ENCODE measurements around the gene SH3RF3.

SH3RF3 gene

DNA sequence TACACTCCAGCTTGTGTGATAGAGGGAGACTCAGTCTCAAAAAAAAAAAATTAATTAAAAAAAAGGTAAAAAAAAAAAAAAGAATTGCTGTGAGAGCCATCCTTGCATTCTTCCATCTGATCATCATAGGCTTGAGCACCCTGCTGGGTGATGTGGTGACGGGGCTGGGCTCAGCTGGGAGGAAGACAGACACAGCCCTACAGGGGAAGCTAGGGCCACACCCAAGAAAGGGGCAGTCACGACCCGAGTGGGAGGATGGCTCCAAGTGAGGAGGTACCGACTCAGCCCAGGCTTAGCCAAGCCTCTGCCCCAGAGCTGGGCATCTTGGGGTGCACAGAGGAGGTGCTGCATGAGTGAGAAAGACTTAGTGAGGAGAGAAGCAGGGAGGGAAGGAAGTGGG lies 165.5 kb downstream of the SH3RF3 start:
- DNase-seq (ENCODE audit: low read depth), result no peak
- TF ChIP-seq, protein P1, sequence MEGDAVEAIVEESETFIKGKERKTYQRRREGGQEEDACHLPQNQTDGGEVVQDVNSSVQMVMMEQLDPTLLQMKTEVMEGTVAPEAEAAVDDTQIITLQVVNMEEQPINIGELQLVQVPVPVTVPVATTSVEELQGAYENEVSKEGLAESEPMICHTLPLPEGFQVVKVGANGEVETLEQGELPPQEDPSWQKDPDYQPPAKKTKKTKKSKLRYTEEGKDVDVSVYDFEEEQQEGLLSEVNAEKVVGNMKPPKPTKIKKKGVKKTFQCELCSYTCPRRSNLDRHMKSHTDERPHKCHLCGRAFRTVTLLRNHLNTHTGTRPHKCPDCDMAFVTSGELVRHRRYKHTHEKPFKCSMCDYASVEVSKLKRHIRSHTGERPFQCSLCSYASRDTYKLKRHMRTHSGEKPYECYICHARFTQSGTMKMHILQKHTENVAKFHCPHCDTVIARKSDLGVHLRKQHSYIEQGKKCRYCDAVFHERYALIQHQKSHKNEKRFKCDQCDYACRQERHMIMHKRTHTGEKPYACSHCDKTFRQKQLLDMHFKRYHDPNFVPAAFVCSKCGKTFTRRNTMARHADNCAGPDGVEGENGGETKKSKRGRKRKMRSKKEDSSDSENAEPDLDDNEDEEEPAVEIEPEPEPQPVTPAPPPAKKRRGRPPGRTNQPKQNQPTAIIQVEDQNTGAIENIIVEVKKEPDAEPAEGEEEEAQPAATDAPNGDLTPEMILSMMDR (IDR thresholded peaks at IDR 0.05; ENCODE audit: control insufficient read depth, extremely low read depth, insufficient read depth), result no peak
- H3K4me3 ChIP-seq (ENCODE audit: low read depth, low read length), result no peak overlapping the region

DNA sequence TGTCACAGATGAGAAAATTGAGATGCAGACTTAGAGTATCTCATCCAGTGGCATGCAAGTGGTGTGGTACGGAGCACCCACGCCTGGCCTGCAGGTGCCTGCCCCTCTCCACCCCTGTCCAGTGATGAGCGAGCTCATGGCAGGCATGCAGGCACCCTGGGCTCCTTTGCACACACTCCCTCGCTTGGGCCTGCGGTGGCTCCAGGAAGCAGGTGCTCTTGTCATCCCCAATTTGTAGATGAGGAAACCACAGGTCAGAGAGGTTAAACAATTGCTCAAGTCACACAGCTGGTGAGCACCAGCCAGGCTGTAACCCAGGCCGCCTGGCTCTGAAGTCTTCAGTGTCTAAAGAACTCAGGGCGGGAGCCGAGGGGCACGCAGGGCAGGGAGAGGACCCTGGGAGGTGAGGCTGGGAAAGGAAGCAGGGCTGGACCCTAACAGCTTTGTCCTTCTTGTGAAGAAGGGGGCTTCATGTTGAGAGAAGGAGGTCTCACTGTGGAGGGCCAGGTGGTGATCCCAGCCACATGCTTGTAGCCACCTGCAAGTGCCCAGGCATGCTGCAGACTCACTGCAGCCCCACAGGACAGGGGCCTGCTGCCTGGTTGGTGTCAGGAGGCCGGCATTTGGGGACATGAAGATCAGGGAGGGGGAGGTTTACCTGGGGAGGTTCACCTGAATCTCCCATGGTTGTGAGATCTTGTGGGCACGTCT lies 166.2 kb downstream of the SH3RF3 start:
- H3K4me3 ChIP-seq (ENCODE audit: low read depth, low read length), result no peak overlapping the region
- TF ChIP-seq, protein P1 (IDR thresholded peaks at IDR 0.05; ENCODE audit: control insufficient read depth, extremely low read depth, insufficient read depth), result no peak

DNA sequence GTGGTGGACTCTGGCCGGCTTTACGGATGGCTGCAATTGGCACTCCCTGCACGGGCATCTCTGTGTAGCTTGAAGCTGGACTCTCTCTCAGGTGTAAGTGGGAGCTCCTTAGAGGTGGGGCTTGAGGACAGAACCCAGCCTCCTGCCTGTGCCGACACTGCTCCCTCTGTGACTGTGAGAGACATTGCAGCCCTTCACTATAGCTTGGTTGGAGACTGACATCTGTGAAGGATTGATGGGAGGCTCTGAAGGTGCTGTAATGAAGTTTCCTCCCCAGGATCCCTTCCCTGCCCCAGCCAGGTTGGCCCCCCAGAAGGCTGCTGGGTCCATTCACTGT lies 166.7 kb downstream of the SH3RF3 start:
- H3K4me3 ChIP-seq (ENCODE audit: low read depth, low read length), result no peak overlapping the region
- no peak for DNase-seq (ENCODE audit: low read depth)
- TF ChIP-seq, protein P1 (IDR thresholded peaks at IDR 0.05; ENCODE audit: control insufficient read depth, extremely low read depth, insufficient read depth), result no peak

More for the DNA sequence above, 166.2 kb downstream of the SH3RF3 start:
- DNase-seq (ENCODE audit: low read depth), result no peak

DNA sequence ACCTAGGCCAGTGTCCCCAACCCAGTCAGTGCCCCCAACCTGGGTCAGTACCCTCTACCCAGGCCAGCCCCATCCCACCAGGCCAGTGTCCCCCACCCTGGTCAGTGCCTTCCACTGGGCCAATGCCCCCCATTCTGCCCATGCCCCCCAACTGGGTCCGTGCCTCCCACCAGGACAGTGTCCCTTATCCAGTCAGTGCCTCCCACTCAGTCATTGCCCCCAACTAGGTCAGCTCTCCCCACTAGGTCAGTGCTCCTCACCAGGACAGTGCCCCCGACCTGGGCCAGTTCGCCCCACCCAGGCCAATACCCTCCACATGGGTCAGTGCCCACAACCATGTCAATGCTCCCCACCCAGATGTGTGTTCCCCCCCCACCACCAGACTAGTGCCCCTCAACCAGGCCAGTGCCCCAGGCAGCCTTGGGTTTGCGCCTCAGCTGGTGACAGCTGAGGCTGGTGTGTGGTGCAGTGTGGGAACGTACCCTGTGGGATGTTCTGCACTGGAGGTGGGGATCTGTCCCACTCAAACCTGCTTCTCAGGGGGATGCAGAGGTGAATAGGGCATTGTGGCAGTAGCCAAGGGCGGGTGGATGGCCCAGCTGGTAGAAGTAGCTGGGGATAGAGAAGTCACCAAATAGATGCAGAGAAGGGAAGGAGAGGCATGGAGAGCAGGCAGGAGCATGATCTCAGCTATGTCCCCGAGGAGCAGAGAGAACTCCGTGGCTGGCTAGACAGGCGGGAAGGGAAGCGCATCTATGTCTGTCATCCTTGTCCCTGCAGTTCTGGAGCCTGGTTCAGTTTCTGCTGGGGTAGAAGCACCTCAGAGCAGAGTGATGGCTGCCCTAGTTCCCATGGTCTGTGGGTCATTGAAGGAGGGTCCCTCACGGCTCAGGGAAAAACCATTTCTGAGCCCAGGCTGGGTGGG lies 168.8 kb downstream of the SH3RF3 start:
- H3K4me3 ChIP-seq (ENCODE audit: low read depth, low read length), result no peak overlapping the region
- DNase-seq (ENCODE audit: low read depth), result no peak

DNA sequence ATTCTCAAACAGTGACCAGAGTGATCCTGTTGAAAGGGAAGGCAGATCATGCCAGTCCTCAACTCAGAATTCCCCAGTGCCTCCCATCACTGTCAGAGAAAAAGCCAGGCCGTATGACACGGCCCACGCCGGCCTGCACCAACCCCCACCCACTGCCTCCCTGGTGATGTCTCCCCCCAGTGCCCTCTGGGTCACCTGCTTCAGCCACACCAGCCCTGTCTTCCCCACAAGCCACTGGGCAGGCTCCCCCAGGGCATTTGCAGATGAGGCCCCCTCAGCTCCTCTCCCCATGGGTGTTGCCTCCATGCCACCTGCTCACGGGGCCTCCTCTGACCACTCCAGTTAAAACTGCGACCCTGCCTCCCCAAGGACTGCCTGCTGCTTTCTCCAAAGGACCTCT lies 169.8 kb downstream of the SH3RF3 start:
- no peak for DNase-seq (ENCODE audit: low read depth)
- TF ChIP-seq, protein P1 (IDR thresholded peaks at IDR 0.05; ENCODE audit: control insufficient read depth, extremely low read depth, insufficient read depth), result no peak
- no peak overlapping the region for H3K4me3 ChIP-seq (ENCODE audit: low read depth, low read length)

More for the DNA sequence above, 168.8 kb downstream of the SH3RF3 start:
- TF ChIP-seq, protein P1 (IDR thresholded peaks at IDR 0.05; ENCODE audit: control insufficient read depth, extremely low read depth, insufficient read depth), result no peak

DNA sequence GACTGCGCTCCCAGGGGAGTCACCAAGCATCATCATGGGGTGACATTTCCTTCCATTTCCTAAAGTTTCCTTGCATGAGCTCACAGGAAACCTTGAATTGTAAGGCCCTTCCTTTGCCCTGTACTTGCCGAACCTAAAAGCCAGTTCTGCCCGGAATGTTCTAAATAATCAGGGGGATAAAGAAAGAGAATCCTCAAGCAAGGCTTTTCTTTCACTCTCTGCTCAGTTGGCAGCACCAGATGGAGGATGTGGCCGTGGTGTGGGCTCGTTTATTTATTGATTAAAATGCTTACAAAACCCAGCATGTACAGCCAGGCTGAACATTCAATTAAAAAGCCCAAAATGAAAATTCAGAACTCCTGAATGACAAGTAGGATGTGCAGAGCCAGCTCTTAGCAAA lies 170.5 kb downstream of the SH3RF3 start:
- DNase-seq (ENCODE audit: low read depth), result no peak
- no peak overlapping the region for H3K4me3 ChIP-seq (ENCODE audit: low read depth, low read length)
- TF ChIP-seq, protein P1 (IDR thresholded peaks at IDR 0.05; ENCODE audit: control insufficient read depth, extremely low read depth, insufficient read depth), result no peak
